HG03159 (cell line): Measurements from ENCODE around the gene DMRTA2.

Experiments used
- ATAC-seq: cut with Tn5 transposase; IDR thresholded peaks from one replicate; pipeline ENCODE4 v1.9.1; 2021; ENCODE audit warnings: mild to moderate bottlenecking, moderate library complexity; ENCODE audit not compliant: unreplicated experiment

The DMRTA2 gene

GRCh38 chr1:50424045-50424883, 1.0 kb upstream of the DMRTA2 start:
- ATAC-seq, result no peak

GRCh38 chr1:50423670-50424000, 392 bp upstream of the DMRTA2 start:
- ATAC-seq, result no peak

- ATAC-seq, result no peak
These were observed 633 bp downstream of the DMRTA2 start for GRCh38 chr1:50422675-50422945.

GRCh38 chr1:50421768-50422674, 1.2 kb downstream of the DMRTA2 start:
- no peak for ATAC-seq

- ATAC-seq, result no peak
These were observed 1.9 kb downstream of the DMRTA2 start for GRCh38 chr1:50421366-50421748.

- ATAC-seq, result no peak
These were observed 2.4 kb downstream of the DMRTA2 start for GRCh38 chr1:50420689-50421365.

GRCh38 chr1:50419907-50420677, 3.2 kb downstream of the DMRTA2 start:
- ATAC-seq, result no peak

- no peak for ATAC-seq
These were observed 3.9 kb downstream of the DMRTA2 start for GRCh38 chr1:50419192-50419906.

- ATAC-seq, result no peak
These were observed 4.6 kb downstream of the DMRTA2 start for GRCh38 chr1:50418600-50419109.

- ATAC-seq, result no peak
These were observed 5.2 kb downstream of the DMRTA2 start for GRCh38 chr1:50417946-50418599.

GRCh38 chr1:50417507-50417906, 5.7 kb downstream of the DMRTA2 start:
- no peak for ATAC-seq

- no peak for ATAC-seq
These were observed 6.4 kb downstream of the DMRTA2 start for GRCh38 chr1:50416553-50417453.

- no peak for ATAC-seq
These were observed 7.1 kb downstream of the DMRTA2 start for GRCh38 chr1:50416150-50416527.

- ATAC-seq, result no peak
These were observed 7.8 kb downstream of the DMRTA2 start for GRCh38 chr1:50415235-50416149.

- no peak for ATAC-seq
These were observed 8.4 kb downstream of the DMRTA2 start for GRCh38 chr1:50414853-50415234.

GRCh38 chr1:50412813-50413476, 10.3 kb downstream of the DMRTA2 start:
- ATAC-seq, result no peak

GRCh38 chr1:50405814-50406213, 17.4 kb downstream of the DMRTA2 start:
- no peak for ATAC-seq
